Thoracic aorta (tissue), 2 donors: ENCODE results near the gene NPAS3. TPM values are rescaled to one million over a fixed set of nuclear protein-coding genes. Genes with fewer than 3 reads are reported as not detected.

Source experiments
- ATAC-seq: fragments of 150-250 bp; one replicate; pipeline ENCODE4 v1.8.0; 2017; ENCODE audit warnings: low read depth; ENCODE audit not compliant: insufficient number of reproducible peaks, low FRiP score
- DNase-seq: peaks from one replicate; pipeline ENCODE4 v3.0.0-alpha.2; 2020; ENCODE audit warnings: low spot score
- H3K27ac ChIP-seq, 2 donors: fragments of 200-600 bp; sonication (generic); 1 replicate in 1 of 2; 2 replicates in 1 of 2; pipeline ENCODE4 v1.5.1; 2016; ENCODE audit warnings: mild to moderate bottlenecking in 2 of 2, moderate library complexity in 2 of 2
- H3K27me3 ChIP-seq: fragments of 200-600 bp; sonication (generic); replicated peaks from 2 replicates; pipeline ENCODE4 v1.6.0; 2016; ENCODE audit warnings: mild to moderate bottlenecking; ENCODE audit not compliant: insufficient read depth
- H3K36me3 ChIP-seq: fragments of 200-600 bp; sonication (generic); one replicate; pipeline ENCODE4 v1.5.1; 2016
- H3K4me1 ChIP-seq, 2 donors: fragments of 200-600 bp; sonication (generic); 1 replicate in 1 of 2; 2 replicates in 1 of 2; pipeline versions ENCODE4 v1.5.1 to v1.6.0; 2016; ENCODE audit warnings: low read depth in 2 of 2, mild to moderate bottlenecking in 1 of 2; ENCODE audit not compliant: control insufficient read depth in 1 of 2
- H3K4me3 ChIP-seq: fragments of 200-600 bp; sonication (generic); 2 replicates; pipeline ENCODE4 v1.5.1; 2016; ENCODE audit warnings: mild to moderate bottlenecking
- H3K9me3 ChIP-seq: fragments of 200-600 bp; sonication (generic); 2 replicates; pipeline ENCODE4 v1.5.1; 2016
- CTCF ChIP-seq: fragments of 200-600 bp; sonication (generic); IDR thresholded peaks from one replicate; pipeline ENCODE4 v1.5.1; 2019; ENCODE audit warnings: antibody characterized with exemption
- total RNA-seq, 2 donors: library from RNA; depleted of rRNA; stranded (reverse); fragments of >200 nt; gene quantifications; one replicate each; pipeline versions ENCODE4 v1.1.0 to v1.2.3, GENCODE V29; 2016

NPAS3 gene
- total RNA-seq, 2 donors from 2014 or later: 1.1 TPM; not detected in 1

DNA sequence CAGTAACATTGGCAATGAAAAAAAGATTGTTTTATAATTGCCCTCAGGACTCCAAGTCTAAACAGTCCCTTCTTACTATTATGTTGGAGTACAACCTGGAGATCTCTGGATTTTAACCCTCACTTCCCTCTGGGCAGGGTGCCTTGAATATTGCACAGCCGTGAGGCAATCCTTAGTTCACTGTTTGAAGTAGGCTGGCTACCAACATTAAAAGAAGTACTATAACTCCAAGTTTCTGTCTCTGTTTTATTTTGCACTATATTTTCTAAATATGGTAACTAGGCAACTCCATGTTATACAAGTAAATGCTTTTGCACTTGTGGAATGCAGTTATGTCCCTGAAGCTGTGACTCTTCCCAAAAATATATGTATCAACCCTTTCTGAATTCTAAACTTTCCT lies 521.5 kb downstream of the NPAS3 start:
- no peak for DNase-seq
- no peak for TF ChIP-seq CTCF
- Histone ChIP-seq H3K4me3 (no peak overlapping the region), H3K27ac (no peak overlapping the region), H3K27me3 (no peaks in the 10 kb centered on the region), H3K4me1 (no peaks in the 10 kb centered on the region), H3K9me3 (no peaks in the 10 kb centered on the region), H3K36me3 (no peaks in the 10 kb centered on the region)
- no peak for ATAC-seq

DNA sequence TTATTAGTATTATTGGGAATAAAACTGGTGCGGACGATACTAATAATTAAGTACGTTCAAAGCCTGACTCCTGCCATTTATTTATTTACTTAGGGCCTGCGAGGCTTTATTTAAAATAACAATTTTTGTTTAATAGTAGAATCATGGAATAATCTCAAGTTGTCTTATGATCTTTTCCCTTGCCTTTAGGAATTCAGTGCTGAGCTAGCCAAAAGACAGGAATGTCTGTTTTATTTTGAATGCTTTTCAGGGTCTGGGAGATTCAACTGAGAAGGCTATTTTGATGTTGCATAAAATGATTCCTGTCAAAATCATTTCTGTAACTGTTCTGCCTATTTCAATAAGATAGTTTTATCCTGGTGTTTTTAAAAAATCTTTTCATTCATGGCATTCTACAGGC lies 522.4 kb downstream of the NPAS3 start:
- no peak for TF ChIP-seq CTCF
- Histone ChIP-seq H3K36me3 (no peaks in the 10 kb centered on the region), H3K27ac (no peak overlapping the region), H3K9me3 (no peaks in the 10 kb centered on the region), H3K27me3 (no peaks in the 10 kb centered on the region), H3K4me1 (no peaks in the 10 kb centered on the region), H3K4me3 (no peak overlapping the region)
- DNase-seq (no peak), ATAC-seq (no peak)

DNA sequence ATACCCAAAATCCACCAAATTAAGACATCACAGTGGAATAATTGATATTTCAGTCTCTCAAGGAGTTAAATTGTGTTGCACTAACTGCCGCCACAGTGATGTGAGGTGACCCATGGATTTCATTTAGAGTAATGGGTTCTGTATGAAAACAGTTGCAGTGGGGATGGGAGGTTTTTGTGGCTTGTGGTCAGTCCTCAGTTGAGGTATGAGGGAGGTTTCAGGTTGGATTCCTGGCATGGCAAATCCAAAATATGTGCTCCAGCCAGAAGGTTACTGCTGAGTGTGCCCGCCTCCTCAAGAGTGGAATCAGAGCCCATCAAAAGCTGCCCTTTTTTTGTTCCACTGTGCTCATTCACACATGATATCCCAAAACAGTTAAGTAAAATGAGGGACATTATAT lies 525.1 kb downstream of the NPAS3 start:
- ATAC-seq (no peak), DNase-seq (no peak)
- H3K4me3 ChIP-seq: no peak overlapping the region
- no peak overlapping the region for H3K27ac ChIP-seq
- H3K4me1 ChIP-seq: no peaks in the 10 kb centered on the region
- H3K36me3 ChIP-seq: no peaks in the 10 kb centered on the region
- no peaks in the 10 kb centered on the region for H3K9me3 ChIP-seq
- H3K27me3 ChIP-seq: no peaks in the 10 kb centered on the region
- TF ChIP-seq CTCF: no peak

- Histone ChIP-seq H3K27me3 (no peaks in the 10 kb centered on the region), H3K4me3 (no peak overlapping the region), H3K36me3 (no peaks in the 10 kb centered on the region), H3K27ac (no peak overlapping the region), H3K9me3 (no peaks in the 10 kb centered on the region), H3K4me1 (no peaks in the 10 kb centered on the region)
- no peak for TF ChIP-seq CTCF
- ATAC-seq (no peak), DNase-seq (no peak)
Observed at GRCh38 chr14:33464254-33464962, 525.7 kb downstream of the NPAS3 start.

DNA sequence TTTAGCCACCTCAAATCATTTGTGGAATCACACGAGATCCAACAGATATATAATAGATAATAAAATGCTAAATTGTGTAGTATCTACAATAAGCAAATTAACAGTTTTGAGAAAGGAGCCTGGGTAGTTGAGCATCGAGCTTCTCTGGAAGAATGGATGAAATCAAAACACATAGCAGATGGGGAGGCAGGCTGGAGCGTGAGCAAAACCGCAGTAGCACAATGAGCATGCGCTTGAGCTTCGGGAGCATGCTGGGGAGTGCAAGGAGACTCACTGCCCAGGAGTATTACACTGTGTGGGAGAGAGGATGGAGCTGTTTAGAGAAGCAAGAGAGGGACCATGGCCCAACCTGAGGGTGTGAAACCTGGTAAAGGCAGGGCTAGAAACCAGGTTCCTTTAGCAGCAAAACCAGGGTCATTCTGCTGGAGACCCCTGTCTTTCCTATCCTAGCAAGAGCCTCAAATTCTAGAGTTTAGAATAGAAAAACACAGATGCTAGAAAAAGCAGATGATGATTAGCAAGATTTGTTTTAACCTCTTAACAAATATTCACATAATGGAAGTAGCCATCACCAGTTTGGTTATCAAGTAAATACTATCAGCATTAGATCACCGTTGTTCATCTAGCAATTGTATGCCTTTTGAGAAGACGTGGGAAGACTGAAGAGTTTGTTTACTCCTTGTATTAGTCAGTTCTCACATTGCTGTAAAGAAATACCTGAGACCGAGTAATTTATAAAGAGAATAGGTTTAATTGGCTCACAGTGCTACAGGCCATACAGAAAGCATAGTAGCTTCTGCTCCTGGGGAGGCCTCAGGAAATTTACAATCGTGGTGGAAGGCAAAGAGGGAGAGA lies 527.4 kb downstream of the NPAS3 start:
- DNase-seq: no peak
- no peaks in the 10 kb centered on the region for H3K36me3 ChIP-seq
- ATAC-seq: no peak
- no peak for TF ChIP-seq CTCF
- no peaks in the 10 kb centered on the region for H3K4me1 ChIP-seq
- no peaks in the 10 kb centered on the region for H3K27me3 ChIP-seq
- H3K9me3 ChIP-seq: no peaks in the 10 kb centered on the region
- no peak overlapping the region for H3K27ac ChIP-seq
- no peak overlapping the region for H3K4me3 ChIP-seq
